ENCODE measurements around the gene DAPL1. TPM values are rescaled to one million over a fixed set of nuclear protein-coding genes. Genes with fewer than 3 reads are reported as not detected.
"Not testable (repeated sequence)": the region's sequence is repeated elsewhere in the genome, so short reads cannot be mapped to it uniquely, and the experiment has no call there.

DAPL1 gene
- polyA plus RNA-seq, 3 donors from 2014 or later = not detected

DNA sequence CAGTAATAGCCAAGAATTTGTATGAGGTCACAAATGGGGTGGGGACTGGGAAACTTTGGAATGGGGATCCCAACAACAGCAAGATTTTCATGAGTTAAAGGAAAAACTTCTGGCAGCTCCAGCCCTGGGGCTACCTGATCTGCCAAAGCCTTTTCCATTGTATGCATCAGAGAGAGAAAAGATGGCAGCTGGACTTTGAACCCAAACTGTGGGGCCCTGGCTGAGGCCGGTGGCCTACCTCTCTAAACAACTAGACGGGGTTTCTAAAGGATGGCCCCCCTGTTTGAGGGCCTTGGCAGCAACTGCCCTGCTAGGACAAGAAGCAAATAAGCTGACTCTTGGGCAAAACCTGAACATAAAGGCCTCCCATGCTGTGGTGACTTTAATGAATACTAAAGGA lies 52.4 kb downstream of the DAPL1 start:
- not testable (repeated sequence) for DNase-seq; H3K9me3 Mint-ChIP-seq; H3K4me3 Mint-ChIP-seq; H3K36me3 Mint-ChIP-seq; H3K27me3 Mint-ChIP-seq (ENCODE audit: low read depth in 3 of 3); H3K4me1 Mint-ChIP-seq; H3K27ac Mint-ChIP-seq

DNA sequence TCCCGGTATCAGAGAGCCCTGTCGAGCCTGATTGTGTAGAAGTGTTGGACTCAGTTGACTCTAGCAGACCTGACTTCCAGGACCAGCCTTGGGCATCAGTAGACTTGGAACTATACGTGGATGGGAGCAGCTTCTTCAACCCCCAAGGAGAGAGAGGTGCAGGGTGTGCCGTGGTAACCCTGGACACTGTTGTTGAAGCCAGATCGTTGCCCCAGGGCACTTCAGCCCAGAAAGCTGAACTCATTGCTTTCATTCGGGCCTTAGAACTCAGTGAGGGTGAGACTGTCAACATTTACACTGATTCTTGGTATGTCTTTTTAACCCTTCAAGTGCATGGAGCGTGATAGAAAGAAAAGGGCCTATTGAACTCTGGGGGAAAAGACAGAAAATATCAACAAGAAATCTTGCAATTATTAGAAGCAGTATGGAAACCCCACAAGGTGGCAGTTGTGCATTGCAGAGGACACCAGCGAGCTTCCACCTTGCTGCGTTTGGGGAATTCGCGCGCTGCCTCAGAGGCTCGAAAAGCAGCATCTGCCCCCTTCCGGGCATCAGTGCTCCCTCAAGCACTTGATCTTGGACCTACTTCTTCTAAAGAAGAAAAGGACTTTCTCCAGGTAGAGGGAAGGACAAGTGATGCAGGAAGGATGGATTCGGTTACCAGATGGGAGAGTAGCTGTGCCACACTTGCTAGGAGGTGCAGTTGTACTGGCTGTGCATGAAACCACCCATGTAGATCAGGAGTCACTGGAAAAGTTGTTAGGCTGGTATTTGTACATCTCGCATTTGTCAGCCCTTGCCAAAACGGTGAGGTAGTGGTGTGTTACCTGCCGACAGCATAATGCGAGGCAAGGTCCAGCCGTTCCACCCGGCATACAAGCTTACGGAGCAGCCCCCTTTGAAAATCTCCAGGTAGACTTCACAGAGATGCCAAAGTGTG lies 53.2 kb downstream of the DAPL1 start:
- not testable (repeated sequence) for H3K36me3 Mint-ChIP-seq; H3K4me1 Mint-ChIP-seq; H3K27ac Mint-ChIP-seq; DNase-seq; H3K4me3 Mint-ChIP-seq; H3K9me3 Mint-ChIP-seq; H3K27me3 Mint-ChIP-seq (ENCODE audit: low read depth in 3 of 3)

DNA sequence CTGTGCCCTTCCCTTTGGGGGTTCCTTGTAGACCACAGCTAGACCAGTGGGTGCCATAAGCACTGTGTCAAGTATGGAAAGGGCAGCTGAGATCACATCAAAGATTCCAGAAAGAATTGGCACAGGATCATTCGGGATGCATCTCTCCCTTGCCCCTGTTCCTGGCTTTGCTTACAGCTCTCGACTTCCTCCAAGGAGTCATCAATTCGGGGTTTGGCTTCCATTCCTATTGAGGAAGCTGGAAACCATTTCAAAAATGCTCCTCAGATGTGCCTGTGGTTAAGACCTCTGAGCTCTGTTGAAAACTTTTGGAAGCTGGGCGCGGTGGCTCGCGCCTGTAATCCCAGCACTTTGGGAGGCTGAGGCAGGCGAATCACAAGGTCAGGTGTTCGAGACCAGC lies 65.1 kb downstream of the DAPL1 start:
- H3K4me3 Mint-ChIP-seq; DNase-seq; H3K36me3 Mint-ChIP-seq; H3K4me1 Mint-ChIP-seq; H3K9me3 Mint-ChIP-seq; H3K27me3 Mint-ChIP-seq (ENCODE audit: low read depth in 3 of 3); H3K27ac Mint-ChIP-seq: not testable (repeated sequence)

DNA sequence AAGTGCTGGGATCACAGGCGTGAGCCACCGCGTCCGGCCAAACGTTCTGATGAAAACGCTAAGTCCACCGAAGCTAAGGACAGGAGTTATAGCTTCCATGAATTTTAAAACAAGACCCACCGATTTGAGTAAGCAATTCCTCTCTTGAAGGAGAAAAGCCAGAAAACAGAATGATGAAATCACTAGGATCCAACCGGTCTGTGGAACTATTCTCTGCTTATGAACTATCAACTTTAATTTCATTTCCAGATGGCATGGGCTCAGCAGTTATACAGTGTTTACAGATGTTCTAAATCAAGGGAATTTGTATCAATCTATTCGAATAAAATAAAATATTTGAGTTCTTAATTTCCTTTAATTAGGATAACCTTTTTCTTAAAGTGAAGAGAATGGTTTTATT lies 66.5 kb downstream of the DAPL1 start:
- not testable (repeated sequence) for H3K27ac Mint-ChIP-seq; H3K36me3 Mint-ChIP-seq; H3K4me3 Mint-ChIP-seq; H3K9me3 Mint-ChIP-seq; DNase-seq; H3K27me3 Mint-ChIP-seq (ENCODE audit: low read depth in 3 of 3); H3K4me1 Mint-ChIP-seq

DNA sequence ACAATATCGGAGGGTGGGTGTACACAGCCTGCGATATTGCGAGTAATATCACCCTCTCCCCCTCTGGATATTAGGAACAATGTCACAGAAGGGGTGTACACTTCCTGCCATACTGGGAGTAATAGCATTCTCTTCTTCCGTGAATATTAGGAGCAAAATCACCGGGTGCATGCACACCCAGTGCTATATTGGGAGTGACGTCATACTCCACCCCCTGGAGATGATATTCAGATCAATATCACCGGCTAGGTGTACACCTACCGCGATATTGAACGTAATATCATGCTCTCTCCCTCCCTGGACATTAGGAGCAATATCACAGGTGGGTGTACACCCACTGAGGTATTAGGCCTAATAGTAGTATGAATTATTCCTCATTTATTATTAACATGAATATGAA lies 70.4 kb downstream of the DAPL1 start:
- not testable (repeated sequence) for H3K4me3 Mint-ChIP-seq; H3K36me3 Mint-ChIP-seq; H3K4me1 Mint-ChIP-seq; H3K27ac Mint-ChIP-seq; H3K9me3 Mint-ChIP-seq; DNase-seq; H3K27me3 Mint-ChIP-seq (ENCODE audit: low read depth in 3 of 3)

Other genes starting within 250 kb of the DAPL1 start
- gene TANC1, start 173.3 kb downstream of the DAPL1 start, polyA plus RNA-seq = under 1 TPM in 2 of 3 donors, not detected in 1; 0.41 to 0.46 TPM